ENCODE results near the gene OR1F1. TPM values are rescaled to one million over a fixed set of nuclear protein-coding genes. Genes with fewer than 3 reads are reported as not detected.
"Not testable (repeated sequence)": the region's sequence is repeated elsewhere in the genome, so short reads cannot be mapped to it uniquely, and the experiment has no call there.

The OR1F1 gene
- polyA plus RNA-seq, 4 donors: not detected

DNA sequence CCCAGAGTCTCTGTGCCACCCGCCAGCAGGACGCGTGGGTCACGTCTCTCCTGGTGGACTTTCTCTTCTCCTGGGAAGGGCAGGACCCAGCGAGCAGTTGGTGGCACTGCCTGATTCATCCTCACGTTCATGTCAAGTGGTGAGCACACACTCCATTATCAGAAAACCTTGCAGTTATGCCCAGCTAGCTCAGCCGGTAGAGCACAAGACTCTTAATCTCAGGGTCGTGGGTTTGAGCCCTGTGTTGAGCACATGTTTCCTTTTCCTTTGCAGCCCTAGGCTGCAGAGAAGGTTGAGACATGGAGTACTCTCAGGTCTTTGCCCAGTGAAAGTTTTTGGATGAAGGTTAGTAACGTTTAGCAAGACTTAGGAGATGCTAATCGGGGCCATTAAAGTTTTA, 8.0 kb downstream of the OR1F1 start:
- no peak for DNase-seq (ENCODE audit: low read depth in 4 of 4, low spot score in 2 of 4)

DNA sequence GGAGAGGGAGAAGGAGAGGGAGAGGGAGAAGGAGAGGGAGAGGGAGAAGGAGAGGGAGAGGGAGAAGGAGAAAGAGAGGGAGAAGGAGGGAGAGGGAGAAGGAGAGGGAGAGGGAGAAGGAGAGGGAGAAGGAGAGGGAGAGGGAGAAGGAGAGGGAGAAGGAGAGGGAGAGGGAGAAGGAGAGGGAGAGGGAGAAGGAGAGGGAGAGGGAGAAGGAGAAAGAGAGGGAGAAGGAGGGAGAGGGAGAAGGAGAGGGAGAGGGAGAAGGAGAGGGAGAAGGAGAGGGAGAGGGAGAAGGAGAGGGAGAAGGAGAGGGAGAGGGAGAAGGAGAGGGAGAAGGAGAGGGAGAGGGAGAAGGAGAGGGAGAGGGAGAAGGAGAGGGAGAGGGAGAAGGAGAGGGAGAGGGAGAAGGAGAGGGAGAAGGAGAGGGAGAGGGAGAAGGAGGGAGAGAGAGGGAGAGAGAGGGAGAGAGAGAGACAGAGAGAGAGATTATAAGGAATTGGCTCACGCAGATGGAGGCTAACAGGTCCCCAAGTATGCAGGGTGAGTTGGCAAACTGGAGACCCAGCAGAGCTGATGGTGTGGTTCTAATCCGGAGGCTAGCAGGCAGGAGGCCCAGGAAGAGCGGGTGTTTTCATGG, 9.8 kb downstream of the OR1F1 start:
- not testable (repeated sequence) for DNase-seq (ENCODE audit: low read depth in 4 of 4, low spot score in 2 of 4)

DNA sequence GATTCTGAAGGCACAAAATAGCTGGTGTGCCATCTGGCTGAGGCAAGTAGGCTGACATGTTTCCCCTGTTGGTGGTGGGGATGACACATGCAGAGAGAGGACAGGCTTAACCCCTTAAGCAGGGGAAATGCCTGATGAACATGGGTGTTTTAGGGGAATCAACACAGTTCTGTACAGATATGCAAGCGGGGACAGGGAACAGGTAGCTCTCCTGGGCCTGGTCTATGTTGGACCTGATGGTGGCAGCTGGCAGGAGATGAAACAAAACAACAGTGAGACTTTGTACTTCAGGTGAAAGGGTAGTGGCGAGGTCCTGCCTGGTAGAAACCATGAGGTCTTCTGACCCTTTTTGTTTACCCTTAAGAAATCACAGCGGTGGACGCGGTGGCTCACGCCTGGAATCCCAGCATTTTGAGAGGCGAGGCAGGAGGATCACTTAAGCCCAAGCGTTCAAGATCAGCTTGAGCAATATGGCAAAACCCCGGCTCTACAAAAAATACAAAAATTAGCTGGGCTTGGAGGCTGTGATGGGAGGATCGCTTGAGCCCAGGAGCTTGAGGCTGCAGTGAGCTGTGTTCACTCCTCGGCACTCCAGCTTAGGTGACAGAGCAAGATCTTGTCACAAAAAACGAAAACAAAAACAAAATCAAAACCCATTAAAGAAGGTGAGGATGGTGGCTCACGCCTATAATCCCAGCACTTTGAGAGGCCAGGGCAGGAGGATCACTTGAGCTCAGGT, 10.5 kb downstream of the OR1F1 start:
- DNase-seq (ENCODE audit: low read depth in 4 of 4, low spot score in 2 of 4): no peak

DNA sequence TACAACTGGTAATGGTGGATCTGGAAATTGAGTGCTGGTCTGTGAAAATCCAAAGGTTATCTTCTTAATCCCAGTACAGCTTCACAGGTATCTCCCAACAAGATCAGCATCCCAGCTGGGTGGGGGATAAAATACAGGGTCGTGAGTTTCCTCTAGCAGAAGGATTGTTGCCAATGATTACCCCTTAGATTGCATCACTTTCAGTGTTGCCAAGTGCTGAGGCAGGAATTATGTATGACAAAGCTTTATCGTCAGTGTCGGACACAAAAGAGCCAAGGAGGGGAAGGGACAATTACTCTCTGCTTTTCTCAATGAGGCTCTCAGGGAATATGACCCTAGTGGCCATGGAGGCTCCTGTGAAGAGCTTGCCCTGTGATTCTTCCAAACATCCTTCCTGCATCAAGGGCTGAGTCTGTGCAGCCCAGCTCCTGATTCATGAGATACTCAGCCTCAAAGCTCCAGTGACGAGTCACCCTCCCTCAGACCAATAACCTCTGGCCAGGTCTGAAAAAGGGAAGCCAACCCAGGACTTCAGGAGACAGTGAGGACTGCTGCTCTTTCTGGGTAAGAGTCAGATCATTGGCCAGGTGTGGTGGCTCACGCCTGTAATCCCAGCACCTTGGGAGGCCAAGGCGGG, 15.0 kb downstream of the OR1F1 start:
- no peak for DNase-seq (ENCODE audit: low read depth in 4 of 4, low spot score in 2 of 4)

DNA sequence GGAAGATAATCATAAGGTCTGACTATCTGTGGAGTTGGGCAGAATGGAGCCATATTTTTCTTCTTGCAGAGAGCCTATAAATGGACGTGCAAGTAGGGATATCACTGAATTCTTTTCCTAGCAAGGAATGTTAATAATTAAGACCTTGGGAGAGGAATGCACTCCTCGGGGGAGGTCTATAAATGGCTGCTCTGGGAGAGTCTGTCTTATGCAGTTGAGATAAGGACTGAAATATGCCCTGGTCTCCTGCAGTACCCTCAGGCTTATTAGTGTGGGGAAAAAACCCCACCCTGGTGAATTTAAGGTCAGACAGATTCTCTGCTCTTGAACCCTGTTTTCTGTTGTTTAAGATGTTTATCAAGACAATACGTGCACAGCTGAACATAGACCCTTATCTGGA, 17.9 kb downstream of the OR1F1 start:
- not testable (repeated sequence) for DNase-seq (ENCODE audit: low read depth in 4 of 4, low spot score in 2 of 4)

DNA sequence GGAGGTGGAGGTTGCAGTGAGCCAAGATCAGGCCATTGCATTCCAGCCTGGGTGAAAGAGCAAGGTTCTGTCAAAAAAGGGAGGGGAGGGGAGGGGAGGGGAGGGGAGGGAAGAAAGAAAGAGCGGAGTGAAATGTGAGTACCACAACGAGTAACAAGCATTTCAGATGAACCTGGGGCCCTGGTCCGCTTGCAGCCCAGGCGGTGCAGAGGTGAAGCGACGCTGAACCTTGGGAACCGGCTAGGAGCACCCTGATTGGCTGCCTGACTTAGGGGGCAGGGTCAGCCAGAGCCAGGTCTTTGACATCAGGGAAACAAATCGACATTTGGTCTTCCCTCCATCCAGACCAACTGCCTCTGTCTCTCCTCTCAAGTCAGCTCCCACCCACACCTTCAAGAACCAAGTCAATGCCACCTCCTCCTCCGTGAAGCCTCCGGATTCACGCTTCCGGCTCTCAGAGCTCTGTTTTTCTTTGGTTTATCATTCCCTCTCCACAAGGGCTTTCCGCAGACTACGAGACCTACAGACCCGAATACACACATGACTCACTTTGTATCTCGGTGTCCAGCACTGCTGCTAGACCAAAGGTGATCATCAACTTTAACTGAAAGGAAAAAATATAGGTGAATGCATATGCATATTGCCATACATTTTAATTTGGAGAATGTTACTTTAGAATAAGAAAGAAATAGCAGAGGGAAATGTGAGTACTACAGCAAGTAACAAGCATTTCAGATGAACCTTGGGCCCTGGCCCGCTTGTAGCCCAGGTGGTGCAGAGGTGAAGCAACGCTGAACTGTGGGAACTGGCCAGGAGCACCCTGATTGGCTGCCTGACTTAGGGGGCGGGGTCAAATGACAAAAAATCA, 19.3 kb downstream of the OR1F1 start:
- DNase-seq (ENCODE audit: low read depth in 4 of 4, low spot score in 2 of 4): no peak

DNA sequence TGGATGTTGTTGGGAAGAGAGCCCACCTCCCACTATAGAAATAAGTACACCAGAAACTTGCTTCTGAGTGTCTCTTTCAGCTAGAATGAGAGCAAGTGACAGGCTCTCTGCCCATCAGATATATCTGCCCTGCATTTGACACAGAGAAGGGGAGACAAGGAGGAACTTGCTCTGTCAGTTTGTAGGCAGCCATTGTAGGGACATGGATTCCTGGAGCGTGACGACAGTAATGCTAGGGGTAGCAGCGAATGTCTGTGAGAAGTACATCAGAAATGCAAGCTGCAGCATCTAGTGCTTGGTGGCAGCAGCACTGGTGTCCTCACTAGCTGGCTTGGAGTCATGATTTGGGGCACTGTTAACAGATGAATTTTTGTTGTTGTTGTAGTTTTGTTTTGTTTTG, 24.0 kb downstream of the OR1F1 start:
- no peak for DNase-seq (ENCODE audit: low read depth in 4 of 4, low spot score in 2 of 4)

DNA sequence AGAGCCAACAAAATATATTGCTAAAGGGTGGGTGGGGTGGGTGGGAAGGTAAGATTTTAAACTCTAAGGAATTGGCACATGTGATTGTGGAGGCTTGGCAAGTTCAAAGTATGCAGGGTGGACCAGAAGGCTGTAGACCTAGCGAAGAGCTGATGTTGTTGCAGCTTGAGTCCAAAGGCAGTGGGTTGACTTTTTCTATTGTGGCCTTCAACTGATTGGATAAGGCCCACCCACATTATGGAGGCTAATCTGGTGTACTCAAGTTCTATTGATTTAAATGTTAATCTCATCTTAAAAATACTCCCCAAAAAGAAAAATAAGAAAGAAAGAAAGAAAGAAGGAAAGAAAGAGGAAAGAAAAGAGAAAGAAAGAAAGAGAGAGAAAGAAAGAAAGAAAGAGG, 24.6 kb downstream of the OR1F1 start:
- DNase-seq (ENCODE audit: low read depth in 4 of 4, low spot score in 2 of 4): no peak

DNA sequence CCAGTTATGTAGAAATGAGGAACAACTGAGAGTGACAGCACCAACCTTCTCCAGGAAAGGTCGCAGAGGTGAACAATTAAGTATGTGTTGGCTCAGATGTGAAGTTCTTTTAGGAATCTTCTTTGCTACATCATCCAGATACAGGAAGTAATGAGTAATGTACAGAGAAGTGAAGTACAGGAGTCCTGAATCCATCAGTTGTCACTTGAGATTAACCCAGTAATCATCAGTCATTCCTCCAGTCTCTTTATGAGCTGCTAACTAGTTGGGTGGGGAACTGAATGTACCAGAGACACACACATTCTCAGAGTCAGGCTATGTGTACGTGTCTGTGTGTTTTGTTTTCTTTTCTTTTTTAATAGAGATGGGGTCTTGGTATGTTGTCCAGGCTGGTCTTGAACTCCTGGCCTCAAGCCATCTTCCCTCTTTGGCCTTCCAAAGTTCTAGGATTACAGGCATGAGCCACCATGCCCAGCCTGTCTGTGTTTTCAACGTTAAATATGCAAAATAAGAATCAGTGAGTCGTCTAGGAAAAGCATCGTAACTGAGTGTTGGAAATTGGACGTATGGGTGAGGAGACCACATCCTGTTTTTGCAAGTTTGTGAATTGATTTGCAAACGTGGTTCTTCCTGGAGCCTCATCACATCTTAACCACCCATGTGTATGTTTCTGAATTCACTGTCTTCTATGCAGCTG, 27.0 kb downstream of the OR1F1 start:
- DNase-seq (ENCODE audit: low read depth in 4 of 4, low spot score in 2 of 4): no peak

DNA sequence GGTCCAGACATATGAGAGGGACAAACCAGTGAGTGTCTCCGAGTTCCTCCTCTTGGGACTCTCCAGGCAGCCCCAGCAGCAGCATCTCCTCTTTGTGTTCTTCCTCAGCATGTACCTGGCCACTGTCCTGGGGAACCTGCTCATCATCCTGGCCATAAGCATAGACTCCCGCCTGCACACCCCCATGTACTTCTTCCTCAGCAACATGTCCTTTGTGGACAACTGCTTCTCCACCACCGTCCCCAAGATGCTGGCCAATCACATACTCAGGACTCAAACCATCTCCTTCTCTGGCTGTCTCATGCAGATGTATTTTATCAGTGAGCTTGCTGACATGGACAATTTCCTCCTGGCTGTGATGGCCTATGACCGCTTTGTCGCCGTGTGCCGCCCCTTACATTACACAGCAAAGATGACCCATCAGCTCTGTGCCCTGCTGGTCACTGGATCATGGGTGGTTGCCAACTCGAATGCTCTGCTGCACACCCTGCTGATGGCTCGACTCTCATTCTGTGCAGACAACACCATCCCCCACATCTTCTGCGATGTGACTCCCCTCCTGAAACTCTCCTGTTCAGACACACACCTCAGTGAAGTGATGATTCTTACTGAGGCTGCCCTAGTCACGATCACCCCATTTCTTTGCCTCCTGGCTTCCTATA, 27.7 kb downstream of the OR1F1 start:
- no peak for DNase-seq (ENCODE audit: low read depth in 4 of 4, low spot score in 2 of 4)

DNA sequence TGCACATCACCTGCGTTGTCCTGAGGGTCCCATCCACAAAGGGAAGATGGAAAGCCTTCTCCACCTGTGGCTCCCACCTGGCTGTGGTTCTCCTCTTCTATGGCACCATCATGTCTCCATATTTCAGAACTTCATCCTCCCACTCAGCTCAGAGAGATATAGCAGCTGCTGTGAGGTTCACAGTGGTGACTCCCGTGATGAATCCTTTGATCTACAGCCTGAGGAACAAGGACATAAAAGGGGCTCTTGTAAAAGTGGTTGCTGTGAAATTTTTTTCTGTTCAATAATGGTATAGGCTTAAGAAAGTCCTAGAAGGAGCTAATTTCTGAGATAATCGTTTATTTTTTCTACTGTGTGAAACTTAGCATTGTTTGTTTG, 28.2 kb downstream of the OR1F1 start:
- no peak for DNase-seq (ENCODE audit: low read depth in 4 of 4, low spot score in 2 of 4)

DNA sequence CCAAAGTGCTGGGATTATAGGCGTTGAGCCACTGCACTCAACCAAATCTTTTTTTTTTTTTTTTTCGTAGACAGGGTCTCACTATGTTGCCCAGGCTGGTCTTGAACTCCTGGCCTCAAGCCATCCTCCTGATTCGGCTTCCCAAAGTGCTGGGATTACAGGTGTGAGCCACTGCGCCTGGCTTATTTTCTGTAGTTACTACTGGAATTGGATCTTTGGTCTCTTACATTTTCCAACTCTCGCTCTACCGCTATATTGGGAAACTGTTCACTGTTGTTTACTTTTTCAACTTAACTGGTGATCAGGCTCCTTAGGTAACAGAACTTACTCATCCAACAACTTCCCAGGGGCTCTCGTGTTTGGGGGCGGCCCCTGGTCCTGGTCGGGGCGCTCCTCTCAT, 32.8 kb downstream of the OR1F1 start:
- no peak for DNase-seq (ENCODE audit: low read depth in 4 of 4, low spot score in 2 of 4)

DNA sequence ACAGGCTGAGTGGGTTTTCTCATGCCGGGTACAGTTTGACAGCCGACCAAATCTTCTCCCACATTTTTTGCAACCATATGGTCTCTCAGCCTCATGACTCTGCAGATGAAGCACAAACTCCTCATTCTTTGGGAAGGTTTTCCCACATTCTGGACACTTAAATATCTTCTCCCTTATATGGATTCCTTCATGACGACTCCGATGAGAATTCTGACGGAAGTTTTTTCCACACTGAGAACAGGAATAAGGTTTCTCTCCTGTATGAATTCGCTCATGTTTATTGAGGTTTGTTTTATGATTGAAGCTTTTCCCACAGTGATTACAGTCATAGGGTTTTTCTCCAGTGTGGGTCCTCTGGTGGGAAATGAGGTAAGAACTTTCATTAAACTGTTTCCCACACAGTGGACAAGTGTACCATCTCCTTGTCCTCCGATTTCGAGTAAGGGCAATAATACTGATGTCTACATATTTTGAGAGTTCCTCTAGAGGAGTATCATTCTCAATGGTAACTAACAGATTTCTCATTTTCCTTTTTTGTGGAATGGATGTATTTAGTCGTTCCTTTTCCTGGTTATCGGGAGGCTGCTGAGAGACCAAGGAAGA, 36.0 kb downstream of the OR1F1 start:
- no peak for DNase-seq (ENCODE audit: low read depth in 4 of 4, low spot score in 2 of 4)

DNA sequence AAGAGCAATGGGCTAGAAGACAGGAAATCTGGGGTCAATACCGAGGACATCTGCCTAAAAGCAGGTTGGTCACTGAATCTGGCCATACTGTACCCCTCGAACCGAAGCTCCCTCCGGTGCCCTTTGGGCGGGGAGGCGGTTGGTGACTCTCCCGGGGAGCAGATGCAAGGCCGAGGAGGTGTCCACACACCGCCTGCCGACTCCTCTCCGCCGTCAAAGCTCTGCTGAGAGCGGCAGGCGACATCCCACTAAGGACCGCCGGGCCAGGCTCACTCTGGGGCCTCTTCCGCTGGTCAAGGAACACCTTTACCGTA, 46.5 kb downstream of the OR1F1 start:
- DNase-seq (ENCODE audit: low read depth in 4 of 4, low spot score in 2 of 4): no peak

DNA sequence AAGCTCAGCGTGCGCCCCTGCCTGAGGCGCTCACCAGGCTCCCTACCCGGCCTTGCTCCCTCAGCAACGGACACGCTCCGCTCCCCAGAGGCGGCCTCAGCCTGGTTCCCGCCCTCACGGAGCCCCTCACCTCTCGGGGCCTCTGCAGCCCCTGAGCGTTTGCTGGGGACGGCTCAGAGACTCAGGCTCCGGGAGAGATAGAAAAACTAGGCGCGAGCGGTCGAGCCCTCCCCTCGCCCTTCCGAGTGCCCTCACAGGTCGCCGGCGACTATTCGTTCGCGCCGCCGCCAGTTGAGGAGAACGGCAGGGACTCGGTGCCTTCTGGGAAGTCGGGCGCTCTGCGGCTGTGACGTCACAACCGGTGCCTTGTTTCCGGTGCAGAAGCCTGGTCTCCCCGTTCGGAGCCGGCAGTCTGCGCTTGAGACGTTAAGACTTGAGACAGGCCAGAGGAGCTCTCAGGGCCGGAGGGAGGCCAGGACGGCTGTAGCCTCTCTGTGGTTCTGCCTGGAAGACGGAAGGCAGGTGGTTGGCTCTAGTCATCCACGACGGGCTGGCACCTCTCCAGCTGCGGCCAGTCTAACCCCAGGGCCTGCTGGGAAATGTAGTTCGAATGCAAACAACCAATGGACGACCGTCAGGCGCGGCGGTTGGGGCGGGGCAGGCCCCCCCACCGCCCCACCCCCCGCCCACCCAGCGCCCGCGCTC, 47.0 kb downstream of the OR1F1 start, which contains the start of gene ZNF200:
TSS of gene ZNF200 (minus strand) at position 302 of the 705 bp plus-strand sequence. CDS start 1,403 bp downstream, outside the sequence.
- DNase-seq (ENCODE audit: low read depth in 4 of 4, low spot score in 2 of 4): peak; percentile 88 to 95 (median 91)

DNA sequence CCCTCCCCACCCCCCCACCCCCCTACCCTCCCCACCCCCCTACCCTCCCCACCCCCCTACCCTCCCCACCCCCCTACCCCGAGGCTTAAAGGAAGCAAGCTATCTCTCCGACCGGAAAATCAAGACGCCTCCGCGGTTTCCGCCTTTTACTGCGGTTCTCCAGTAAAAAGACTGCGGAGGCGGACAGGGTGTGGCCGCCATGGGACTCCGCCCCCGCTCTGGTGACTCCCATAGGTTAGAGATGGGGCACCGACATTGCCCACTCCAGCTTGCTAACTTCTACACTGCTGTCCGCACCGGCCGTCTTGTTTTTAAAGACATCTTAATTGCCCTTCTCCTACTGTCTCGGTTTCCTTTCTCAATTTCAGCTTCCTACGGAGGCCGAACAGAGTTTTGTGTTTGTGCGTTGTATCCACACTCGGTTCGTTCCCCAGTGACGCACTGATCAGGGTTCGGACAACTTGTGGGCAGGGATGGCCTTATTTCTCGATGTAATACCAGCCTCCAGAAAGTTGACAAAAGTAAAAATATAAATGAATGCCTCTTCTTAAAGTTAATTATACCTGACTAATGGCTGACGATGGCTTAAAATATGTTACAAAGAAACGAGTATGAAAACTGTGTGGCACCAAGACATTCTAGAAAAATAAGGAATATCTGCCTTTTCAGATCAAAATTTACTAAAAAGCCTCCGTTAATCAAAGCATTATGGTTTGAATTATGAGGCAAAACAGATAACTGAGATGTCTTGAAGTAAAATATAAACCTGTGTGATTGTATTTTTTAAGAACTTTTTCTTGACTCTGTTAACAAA, 48.1 kb downstream of the OR1F1 start:
- no peak for DNase-seq (ENCODE audit: low read depth in 4 of 4, low spot score in 2 of 4)

DNA sequence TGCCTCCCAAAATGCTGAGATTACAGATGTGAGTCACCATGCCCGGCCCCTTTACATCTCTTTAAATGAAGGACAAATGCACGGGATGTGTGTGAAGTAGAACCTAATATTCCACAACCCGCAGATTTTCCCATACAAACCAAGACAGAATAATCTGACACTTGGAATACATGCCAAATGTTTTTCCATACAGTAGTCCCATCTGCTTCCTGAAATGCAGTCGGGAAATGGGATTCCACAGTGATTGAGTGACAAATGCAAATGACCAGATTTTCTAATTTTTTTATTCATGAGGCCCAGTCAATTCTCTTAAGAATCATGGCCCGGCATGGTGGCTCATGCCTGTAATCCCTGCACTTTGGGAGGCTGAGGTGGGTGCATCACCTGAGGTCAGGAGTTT, 53.8 kb downstream of the OR1F1 start:
- DNase-seq (ENCODE audit: low read depth in 4 of 4, low spot score in 2 of 4): no peak

DNA sequence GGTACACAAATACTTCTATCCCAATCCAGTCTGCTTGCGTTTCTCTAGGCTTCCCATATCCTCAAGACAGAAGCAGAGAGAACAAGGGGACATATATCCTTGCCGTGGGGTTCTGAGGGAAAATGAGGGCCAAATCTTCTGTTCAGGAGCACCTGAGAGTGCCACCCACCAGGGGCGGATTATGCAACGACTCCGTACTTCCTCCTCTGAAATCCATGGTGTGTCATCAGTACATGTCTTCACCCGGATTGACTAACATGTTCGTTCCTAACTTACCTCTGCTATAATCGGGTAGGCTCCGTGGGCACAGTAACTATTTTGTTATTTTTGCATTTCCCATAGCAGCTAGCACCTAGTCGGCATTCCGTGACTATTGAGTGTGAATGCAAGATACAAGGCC, 54.7 kb downstream of the OR1F1 start:
- DNase-seq (ENCODE audit: low read depth in 4 of 4, low spot score in 2 of 4): no peak

Measured in left renal cortex interstitium (tissue), 4 donors.